SU-DHL-6 (cell line): ENCODE data around the gene TRPV2.
A peak's percentile ranks its signal among the peaks of the same experiment; 100 is the strongest.

Source experiments
- H2AFZ ChIP-seq: fragments of 200-600 bp; sonication (generic); 2 replicates; pipeline ENCODE4 v1.6.1; 2014; ENCODE audit warnings: low read depth, mild to moderate bottlenecking, moderate library complexity, mixed read lengths, antibody characterized with exemption, low read length; ENCODE audit not compliant: severe bottlenecking
- H3F3A ChIP-seq: fragments of 200-600 bp; shearing (Covaris generic); 2 replicates; pipeline ENCODE4 v1.6.0; 2016; ENCODE audit warnings: antibody characterized with exemption, mild to moderate bottlenecking; ENCODE audit not compliant: insufficient read depth
- H3K27ac ChIP-seq: fragments of 200-600 bp; sonication (generic); 2 replicates; pipeline ENCODE4 v1.5.1; 2016; ENCODE audit warnings: low read depth, mild to moderate bottlenecking, low read length, moderate library complexity, mixed read lengths
- H3K27me3 ChIP-seq: fragments of 200-600 bp; sonication (generic), shearing (Covaris generic); 2 replicates; pipeline ENCODE4 v1.6.0; 2014; ENCODE audit warnings: mild to moderate bottlenecking, low read length
- H3K36me3 ChIP-seq: fragments of 200-600 bp; sonication (generic); 2 replicates; pipeline ENCODE4 v1.6.1; 2014; ENCODE audit warnings: mild to moderate bottlenecking, low read length, mixed read lengths
- H3K4me2 ChIP-seq: fragments of 300-600, 200-600 bp; shearing (Covaris generic), sonication (generic); 2 replicates; pipeline ENCODE4 v1.6.0; 2014; ENCODE audit warnings: low read length, low read depth, mild to moderate bottlenecking; ENCODE audit not compliant: poor library complexity, severe bottlenecking
- H3K4me3 ChIP-seq: fragments of 200-600 bp; sonication (generic); 2 replicates; pipeline ENCODE4 v1.5.1; 2014; ENCODE audit warnings: antibody characterized with exemption, low read length, mild to moderate bottlenecking, mixed read lengths; ENCODE audit not compliant: insufficient read depth, poor library complexity, severe bottlenecking
- H3K79me2 ChIP-seq: fragments of 200-600 bp; sonication (generic); 2 replicates; pipeline ENCODE4 v1.6.1; 2014; ENCODE audit warnings: mild to moderate bottlenecking, low read length, moderate library complexity; ENCODE audit not compliant: insufficient read depth
- H3K9ac ChIP-seq: fragments of 200-600 bp; sonication (generic); 2 replicates; pipeline ENCODE4 v1.7.0; 2014; ENCODE audit warnings: mild to moderate bottlenecking, low read length
- H3K9me2 ChIP-seq: fragments of 200-600 bp; sonication (generic); replicated peaks from 2 replicates; pipeline ENCODE4 v1.6.1; 2014; ENCODE audit warnings: low read length; ENCODE audit not compliant: insufficient read depth
- H3K9me3 ChIP-seq: fragments of 200-600 bp; sonication (generic); 2 replicates; pipeline ENCODE4 v1.6.1; 2014; ENCODE audit warnings: low read length, mixed read lengths; ENCODE audit not compliant: insufficient read depth
- H4K20me1 ChIP-seq: fragments of 200-600 bp; sonication (generic); 2 replicates; pipeline ENCODE4 v1.6.1; 2014; ENCODE audit warnings: low read depth, mild to moderate bottlenecking, antibody characterized with exemption, low read length, moderate library complexity, mixed read lengths
- CTCF ChIP-seq: fragments of 200-600 bp; sonication (generic); IDR thresholded peaks from one replicate; pipeline ENCODE4 v1.5.1; 2017; ENCODE audit warnings: antibody characterized with exemption, mild to moderate bottlenecking, low read length, moderate library complexity; ENCODE audit not compliant: insufficient read depth, poor library complexity, severe bottlenecking
- EZH2phosphoT487 ChIP-seq: fragments of 200-600 bp; sonication (generic), shearing (Covaris generic); conservative IDR thresholded peaks from 2 replicates; pipeline ENCODE4 v1.6.1; 2018; ENCODE audit warnings: mild to moderate bottlenecking, antibody characterized with exemption, low read length, moderate library complexity, mixed read lengths

TRPV2 gene, protein sequence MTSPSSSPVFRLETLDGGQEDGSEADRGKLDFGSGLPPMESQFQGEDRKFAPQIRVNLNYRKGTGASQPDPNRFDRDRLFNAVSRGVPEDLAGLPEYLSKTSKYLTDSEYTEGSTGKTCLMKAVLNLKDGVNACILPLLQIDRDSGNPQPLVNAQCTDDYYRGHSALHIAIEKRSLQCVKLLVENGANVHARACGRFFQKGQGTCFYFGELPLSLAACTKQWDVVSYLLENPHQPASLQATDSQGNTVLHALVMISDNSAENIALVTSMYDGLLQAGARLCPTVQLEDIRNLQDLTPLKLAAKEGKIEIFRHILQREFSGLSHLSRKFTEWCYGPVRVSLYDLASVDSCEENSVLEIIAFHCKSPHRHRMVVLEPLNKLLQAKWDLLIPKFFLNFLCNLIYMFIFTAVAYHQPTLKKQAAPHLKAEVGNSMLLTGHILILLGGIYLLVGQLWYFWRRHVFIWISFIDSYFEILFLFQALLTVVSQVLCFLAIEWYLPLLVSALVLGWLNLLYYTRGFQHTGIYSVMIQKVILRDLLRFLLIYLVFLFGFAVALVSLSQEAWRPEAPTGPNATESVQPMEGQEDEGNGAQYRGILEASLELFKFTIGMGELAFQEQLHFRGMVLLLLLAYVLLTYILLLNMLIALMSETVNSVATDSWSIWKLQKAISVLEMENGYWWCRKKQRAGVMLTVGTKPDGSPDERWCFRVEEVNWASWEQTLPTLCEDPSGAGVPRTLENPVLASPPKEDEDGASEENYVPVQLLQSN

GRCh38 chr17:16415031-16415924 lies at the start of gene TRPV2:
Gene TRPV2 (plus strand): TSS chr17:16415571. CDS start chr17:16417669, 2,098 bp downstream.
- H3K36me3 ChIP-seq: no peaks in the 10 kb centered on the region
- H3F3A ChIP-seq: no peaks in the 10 kb centered on the region
- H3K27me3 ChIP-seq: no peaks in the 10 kb centered on the region
- peak; percentile 65 for TF ChIP-seq CTCF
- no peak for TF ChIP-seq EZH2phosphoT487
- H3K27ac ChIP-seq: no peak within 1 kb of the TSS
- no peaks in the 10 kb centered on the region for H3K9me2 ChIP-seq
- peak within 1 kb of the TSS; percentile 7; the same call in 1 of the 2 replicates for H3K9ac ChIP-seq
- no peaks in the 10 kb centered on the region for H3K79me2 ChIP-seq
- H3K4me2 ChIP-seq: no peak within 1 kb of the TSS
- H4K20me1 ChIP-seq: no peaks in the 10 kb centered on the region
- H3K9me3 ChIP-seq: no peaks in the 10 kb centered on the region
- H2AFZ ChIP-seq: peak within 1 kb of the TSS; percentile 43
- H3K4me3 ChIP-seq: no peak within 1 kb of the TSS

DNA sequence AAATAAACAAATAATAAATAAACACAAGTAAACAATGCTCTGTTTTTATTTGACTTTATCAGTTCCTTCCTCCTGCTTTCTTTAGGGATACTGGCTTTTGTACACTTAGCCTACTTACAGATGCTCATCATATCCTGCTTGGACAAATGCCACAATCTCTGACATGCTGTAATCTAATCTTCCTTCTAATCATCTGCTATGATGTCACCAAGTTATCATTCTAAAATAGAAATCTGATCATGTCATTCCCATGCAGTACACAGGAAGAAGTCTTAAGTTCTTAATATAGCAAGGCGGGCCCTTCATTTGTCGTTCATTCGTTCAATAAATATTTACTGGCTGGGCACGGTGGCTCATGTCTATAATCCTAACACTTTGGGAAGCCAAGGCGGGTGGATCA lies 43.6 kb upstream of the TRPV2 start:
- Histone ChIP-seq H3K9me3 (no peaks in the 10 kb centered on the region), H3K9ac (no peak overlapping the region), H3F3A (no peaks in the 10 kb centered on the region), H3K27me3 (no peaks in the 10 kb centered on the region), H3K27ac (no peak overlapping the region), H3K4me3 (no peak overlapping the region), H3K4me2 (no peak overlapping the region), H3K79me2 (no peaks in the 10 kb centered on the region), H4K20me1 (no peaks in the 10 kb centered on the region), H2AFZ (no peak overlapping the region), H3K9me2 (no peaks in the 10 kb centered on the region), H3K36me3 (no peaks in the 10 kb centered on the region)
- TF ChIP-seq CTCF (no peak), EZH2phosphoT487 (no peak)

- Histone ChIP-seq H3K9me3 (no peaks in the 10 kb centered on the region), H3F3A (0 out of 2 replicates have a peak, but pooled peaks cover 4% of the 10 kb centered on the region), H3K4me3 (no peak overlapping the region), H3K36me3 (no peaks in the 10 kb centered on the region), H3K9me2 (no peaks in the 10 kb centered on the region), H3K4me2 (no peak overlapping the region), H3K27ac (no peak overlapping the region), H3K79me2 (no peaks in the 10 kb centered on the region), H3K27me3 (no peaks in the 10 kb centered on the region), H2AFZ (no peak overlapping the region), H4K20me1 (no peaks in the 10 kb centered on the region), H3K9ac (no peak overlapping the region)
- TF ChIP-seq CTCF (no peak), EZH2phosphoT487 (no peak)
Observed at GRCh38 chr17:16374146-16374938, 41.0 kb upstream of the TRPV2 start.
